GM23248 (cell line): ENCODE measurements around the gene TMEM178B. TPM values are rescaled to one million over a fixed set of nuclear protein-coding genes. Genes with fewer than 3 reads are reported as not detected.

Experiments
- DNase-seq: peaks from one replicate; pipeline ENCODE4 v3.0.0-alpha.2; 2015
- H2AFZ ChIP-seq: fragments of 200-600 bp; sonication (generic); 2 replicates; pipeline ENCODE4 v1.6.1; 2016; ENCODE audit warnings: antibody characterized with exemption
- H3F3A ChIP-seq: fragments of 200-600 bp; sonication (generic); 2 replicates; pipeline ENCODE4 v1.6.1; 2016; ENCODE audit warnings: mild to moderate bottlenecking, antibody characterized with exemption, mixed run types; ENCODE audit not compliant: insufficient read depth
- H3K27ac ChIP-seq: fragments of 200-600 bp; sonication (generic); 2 replicates; pipeline ENCODE4 v1.5.1; 2016; ENCODE audit warnings: mild to moderate bottlenecking
- H3K27me3 ChIP-seq: fragments of 200-600 bp; sonication (generic); replicated peaks from 2 replicates; pipeline ENCODE4 v1.6.1; 2016; ENCODE audit warnings: mild to moderate bottlenecking; ENCODE audit not compliant: insufficient read depth
- H3K36me3 ChIP-seq: fragments of 200-600 bp; sonication (generic); 2 replicates; pipeline ENCODE4 v1.6.1; 2016; ENCODE audit warnings: low read depth, mild to moderate bottlenecking
- H3K4me1 ChIP-seq: fragments of 200-600 bp; sonication (generic); 2 replicates; pipeline ENCODE4 v1.6.1; 2016; ENCODE audit warnings: mild to moderate bottlenecking; ENCODE audit not compliant: insufficient read depth
- H3K4me2 ChIP-seq: fragments of 200-600 bp; sonication (generic); one replicate; pipeline ENCODE4 v1.6.1; 2016; ENCODE audit warnings: mild to moderate bottlenecking; ENCODE audit not compliant: unreplicated experiment
- H3K4me3 ChIP-seq: fragments of 200-600 bp; sonication (generic); 2 replicates; pipeline ENCODE4 v1.5.1; 2016; ENCODE audit warnings: mild to moderate bottlenecking
- H3K79me2 ChIP-seq: fragments of 200-600 bp; sonication (generic); 2 replicates; pipeline ENCODE4 v1.6.1; 2016; ENCODE audit warnings: mild to moderate bottlenecking; ENCODE audit not compliant: insufficient read depth
- H3K9ac ChIP-seq: fragments of 200-600 bp; sonication (generic); 2 replicates; pipeline ENCODE4 v1.6.1; 2016; ENCODE audit warnings: mild to moderate bottlenecking
- H3K9me2 ChIP-seq: fragments of 200-600 bp; sonication (generic); 2 replicates; pipeline ENCODE4 v1.6.1; 2016; ENCODE audit warnings: mixed run types, mild to moderate bottlenecking, moderate library complexity; ENCODE audit not compliant: insufficient read depth
- H3K9me3 ChIP-seq: fragments of 200-600 bp; sonication (generic); one replicate; pipeline ENCODE4 v1.6.1; 2017; ENCODE audit warnings: low read depth
- H4K20me1 ChIP-seq: fragments of 200-600 bp; sonication (generic); 2 replicates; pipeline ENCODE4 v1.6.0; 2016; ENCODE audit not compliant: insufficient read depth
- EZH2 ChIP-seq: fragments of 200-600 bp; sonication (generic); IDR thresholded peaks from 2 replicates; pipeline ENCODE4 v1.6.1; 2018; ENCODE audit warnings: antibody characterized with exemption, mild to moderate bottlenecking; ENCODE audit not compliant: insufficient read depth, poor library complexity, severe bottlenecking
- EZH2phosphoT487 ChIP-seq: fragments of 200-600 bp; sonication (generic); IDR thresholded peaks from 2 replicates; pipeline ENCODE4 v1.6.1; 2018; ENCODE audit warnings: antibody characterized with exemption, moderate library complexity, mild to moderate bottlenecking, low read depth; ENCODE audit not compliant: insufficient read depth
- WGBS, 2 experiments: methylation state at CpG; one replicate each; pipeline ENCODE4 v1.1.6; 2015 to 2017; ENCODE audit warnings: low lambda C conversion rate in 2 of 2, low coverage in 1 of 2; ENCODE audit errors: missing lambda C conversion rate in 2 of 2; 5-methylcytosine and 5-hydroxymethylcytosine counted together
- in situ Hi-C: fragments of 300-500 bp; cut with MboI; formaldehyde crosslinking; loops from 2 replicates; pipeline ENCODE4 v1.15.0; 2020
- polyA plus RNA-seq: library from polyadenylated mRNA; unstranded; fragments of >200 nt; fragmentation: Nextera tagmentation; extraction: Ambion mirVana; gene quantifications from 2 replicates; pipeline ENCODE4 v1.2.1, GENCODE V29; 2016
- total RNA-seq: library from RNA; depleted of rRNA; stranded (reverse); fragments of >200 nt; shearing (Covaris generic); gene quantifications from 2 replicates; pipeline ENCODE4 v1.2.3, GENCODE V29; 2014

The TMEM178B gene
- total and polyA plus RNA-seq, 2 experiments from 2014 or later: 0.05 to 0.22 TPM

- WGBS, 2 experiments: 35 to 40% methylated on average over 7 of the region's 7 CpGs
- H3K4me2 ChIP-seq: no peak overlapping the region
Measured at GRCh38 chr7:141288626-141289025, 214.8 kb downstream of the TMEM178B start.

GRCh38 chr7:141290365-141290764 is 216.5 kb downstream of the TMEM178B start:
- Histone ChIP-seq H3K9me2 (no peaks in the 10 kb centered on the region), H2AFZ (no peak overlapping the region), H4K20me1 (no peaks in the 10 kb centered on the region), H3K4me2 (no peak overlapping the region), H3K79me2 (no peaks in the 10 kb centered on the region), H3K9me3 (no peaks in the 10 kb centered on the region), H3K36me3 (no peaks in the 10 kb centered on the region), H3K4me1 (no peaks in the 10 kb centered on the region), H3K27me3 (no peaks in the 10 kb centered on the region), H3K27ac (no peak overlapping the region), H3F3A (no peaks in the 10 kb centered on the region), H3K9ac (no peak overlapping the region), H3K4me3 (no peak overlapping the region)
- TF ChIP-seq EZH2phosphoT487 (no peak), EZH2 (no peak)
- in situ Hi-C loops: no loop called here
- 26 to 33% methylated on average over 8 of the region's 8 CpGs for whole genome bisulfite sequencing, 2 experiments
- DNase-seq: no peak

More at GRCh38 chr7:141288626-141289025, 214.8 kb downstream of the TMEM178B start:
- no peak overlapping the region for H3K27ac ChIP-seq
- in situ Hi-C loops: no loop called here
- H3K9me2 ChIP-seq: no peaks in the 10 kb centered on the region
- DNase-seq: no peak
- no peak overlapping the region for H3K9ac ChIP-seq
- H3K36me3 ChIP-seq: no peaks in the 10 kb centered on the region
- no peaks in the 10 kb centered on the region for H3F3A ChIP-seq
- H4K20me1 ChIP-seq: no peaks in the 10 kb centered on the region
- TF ChIP-seq EZH2phosphoT487: no peak
- TF ChIP-seq EZH2: no peak
- H3K27me3 ChIP-seq: no peaks in the 10 kb centered on the region
- no peak overlapping the region for H3K4me3 ChIP-seq
- no peaks in the 10 kb centered on the region for H3K9me3 ChIP-seq
- H3K79me2 ChIP-seq: no peaks in the 10 kb centered on the region
- no peaks in the 10 kb centered on the region for H3K4me1 ChIP-seq
- H2AFZ ChIP-seq: no peak overlapping the region

GRCh38 chr7:141290973-141291372 is 217.1 kb downstream of the TMEM178B start:
- no peak overlapping the region for H3K9ac ChIP-seq
- no peaks in the 10 kb centered on the region for H3K79me2 ChIP-seq
- no peaks in the 10 kb centered on the region for H4K20me1 ChIP-seq
- H3K9me2 ChIP-seq: no peaks in the 10 kb centered on the region
- H3K4me2 ChIP-seq: no peak overlapping the region
- H3K9me3 ChIP-seq: no peaks in the 10 kb centered on the region
- no peak overlapping the region for H3K4me3 ChIP-seq
- WGBS, 2 experiments: 9 to 14% methylated on average over 7 of the region's 7 CpGs
- H2AFZ ChIP-seq: no peak overlapping the region
- H3K27ac ChIP-seq: no peak overlapping the region
- no peaks in the 10 kb centered on the region for H3F3A ChIP-seq
- H3K36me3 ChIP-seq: no peaks in the 10 kb centered on the region
- H3K4me1 ChIP-seq: no peaks in the 10 kb centered on the region
- no peaks in the 10 kb centered on the region for H3K27me3 ChIP-seq
- DNase-seq: no peak
- no peak for TF ChIP-seq EZH2phosphoT487
- no peak for TF ChIP-seq EZH2
- in situ Hi-C loops: no loop called here

GRCh38 chr7:141291541-141291940 is 217.7 kb downstream of the TMEM178B start:
- H3K9ac ChIP-seq: no peak overlapping the region
- TF ChIP-seq EZH2 (no peak), EZH2phosphoT487 (no peak)
- H3K4me1 ChIP-seq: no peaks in the 10 kb centered on the region
- 6 to 9% methylated on average over 2 of the region's 2 CpGs for WGBS, 2 experiments
- no peaks in the 10 kb centered on the region for H3K9me2 ChIP-seq
- no peaks in the 10 kb centered on the region for H3K79me2 ChIP-seq
- no peaks in the 10 kb centered on the region for H3F3A ChIP-seq
- no peak overlapping the region for H3K4me2 ChIP-seq
- in situ Hi-C loops: no loop called here
- H2AFZ ChIP-seq: no peak overlapping the region
- H3K36me3 ChIP-seq: no peaks in the 10 kb centered on the region
- no peaks in the 10 kb centered on the region for H3K27me3 ChIP-seq
- no peaks in the 10 kb centered on the region for H3K9me3 ChIP-seq
- no peak overlapping the region for H3K27ac ChIP-seq
- no peak for DNase-seq
- no peaks in the 10 kb centered on the region for H4K20me1 ChIP-seq
- H3K4me3 ChIP-seq: no peak overlapping the region
